ENCODE results near the gene SLPI. TPM values are rescaled to one million over a fixed set of nuclear protein-coding genes. Genes with fewer than 3 reads are reported as not detected.

The SLPI gene
- total and polyA plus RNA-seq, 2 of the 13 experiments (the other 11 are each of a cell fraction or from before 2014, with no cell fraction given): 0.13 TPM; not detected in 1

DNA sequence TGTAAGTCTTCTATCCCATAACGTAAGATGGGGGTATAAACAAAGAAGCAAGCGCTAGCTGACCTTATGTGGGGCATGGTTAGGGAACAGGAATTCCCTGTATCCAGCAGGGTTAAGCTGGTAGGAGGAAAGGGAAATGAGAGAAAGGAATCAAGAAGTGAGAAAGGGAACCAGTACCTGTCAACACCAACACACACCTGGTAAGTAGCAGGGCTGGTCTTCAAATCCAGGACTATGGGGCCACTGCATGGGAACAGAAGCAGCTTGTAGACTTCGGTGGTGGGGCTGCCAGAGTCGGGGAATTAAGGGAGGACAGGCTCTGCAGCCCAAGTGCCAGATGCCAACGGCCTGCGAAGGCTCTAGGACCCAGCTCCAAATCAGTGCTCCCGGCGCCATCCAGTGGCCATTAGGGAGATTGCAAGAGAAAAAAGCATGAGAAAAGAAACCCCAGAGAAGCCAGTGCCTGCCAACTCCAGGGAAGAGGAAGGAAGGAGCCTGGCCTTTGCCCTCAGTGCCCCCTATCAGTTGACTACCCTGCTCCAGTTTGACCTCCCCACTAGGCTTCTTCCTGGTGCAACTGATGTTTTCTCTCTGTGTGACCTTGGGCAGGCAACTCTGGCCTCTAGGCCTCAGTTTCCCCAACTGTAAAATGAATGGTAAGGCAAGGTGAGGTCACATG lies 36.5 kb upstream of the SLPI start (continued):
- no peak for TF ChIP-seq ZHX1 (CRISPR knock-in tag; IDR thresholded peaks at IDR 0.05; ENCODE audit: low read depth)
- 0 out of 2 replicates have a peak, but pooled peaks have one; percentile 38 for TF ChIP-seq ZNF619 (CRISPR knock-in tag; IDR thresholded peaks at IDR 0.05)
- peak; percentile 35; the same call in 1 of the 2 replicates for TF ChIP-seq ZNF501 (CRISPR knock-in tag; IDR thresholded peaks at IDR 0.05)
- peak; percentile 85 for TF ChIP-seq RAD21 (CRISPR knock-in tag; IDR thresholded peaks at IDR 0.05)
- peak; percentile 45 for TF ChIP-seq ZFP36 (IDR thresholded peaks at IDR 0.05; ENCODE audit: borderline replicate concordance, low read depth, low read length, partially characterized antibody)
- TF ChIP-seq ZNF878 (CRISPR knock-in tag; IDR thresholded peaks at IDR 0.05): no peak
- TF ChIP-seq ZNF788 (CRISPR knock-in tag; IDR thresholded peaks at IDR 0.05; ENCODE audit: borderline replicate concordance): no peak
- peak; percentile 35; the same call in 1 of the 2 replicates for TF ChIP-seq ELF3 (CRISPR knock-in tag; IDR thresholded peaks at IDR 0.05)
- 0 out of 2 replicates have a peak, but pooled peaks have one; percentile 13 for TF ChIP-seq ZNF44 (CRISPR knock-in tag; IDR thresholded peaks at IDR 0.05)
- TF ChIP-seq NFYC (CRISPR knock-in tag; IDR thresholded peaks at IDR 0.05): no peak
- no peak for TF ChIP-seq ZSCAN30 (CRISPR knock-in tag; IDR thresholded peaks at IDR 0.05)
- TF ChIP-seq, protein P1, sequence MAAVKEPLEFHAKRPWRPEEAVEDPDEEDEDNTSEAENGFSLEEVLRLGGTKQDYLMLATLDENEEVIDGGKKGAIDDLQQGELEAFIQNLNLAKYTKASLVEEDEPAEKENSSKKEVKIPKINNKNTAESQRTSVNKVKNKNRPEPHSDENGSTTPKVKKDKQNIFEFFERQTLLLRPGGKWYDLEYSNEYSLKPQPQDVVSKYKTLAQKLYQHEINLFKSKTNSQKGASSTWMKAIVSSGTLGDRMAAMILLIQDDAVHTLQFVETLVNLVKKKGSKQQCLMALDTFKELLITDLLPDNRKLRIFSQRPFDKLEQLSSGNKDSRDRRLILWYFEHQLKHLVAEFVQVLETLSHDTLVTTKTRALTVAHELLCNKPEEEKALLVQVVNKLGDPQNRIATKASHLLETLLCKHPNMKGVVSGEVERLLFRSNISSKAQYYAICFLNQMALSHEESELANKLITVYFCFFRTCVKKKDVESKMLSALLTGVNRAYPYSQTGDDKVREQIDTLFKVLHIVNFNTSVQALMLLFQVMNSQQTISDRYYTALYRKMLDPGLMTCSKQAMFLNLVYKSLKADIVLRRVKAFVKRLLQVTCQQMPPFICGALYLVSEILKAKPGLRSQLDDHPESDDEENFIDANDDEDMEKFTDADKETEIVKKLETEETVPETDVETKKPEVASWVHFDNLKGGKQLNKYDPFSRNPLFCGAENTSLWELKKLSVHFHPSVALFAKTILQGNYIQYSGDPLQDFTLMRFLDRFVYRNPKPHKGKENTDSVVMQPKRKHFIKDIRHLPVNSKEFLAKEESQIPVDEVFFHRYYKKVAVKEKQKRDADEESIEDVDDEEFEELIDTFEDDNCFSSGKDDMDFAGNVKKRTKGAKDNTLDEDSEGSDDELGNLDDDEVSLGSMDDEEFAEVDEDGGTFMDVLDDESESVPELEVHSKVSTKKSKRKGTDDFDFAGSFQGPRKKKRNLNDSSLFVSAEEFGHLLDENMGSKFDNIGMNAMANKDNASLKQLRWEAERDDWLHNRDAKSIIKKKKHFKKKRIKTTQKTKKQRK (IDR thresholded peaks at IDR 0.05; ENCODE audit: low read length): no peak
- peak; percentile 71; the same call in 1 of the 2 replicates for TF ChIP-seq ZNF124 (CRISPR knock-in tag; IDR thresholded peaks at IDR 0.05)
- no peak for TF ChIP-seq AGO2 (optimal IDR thresholded peaks at IDR 0.05; ENCODE audit: low read depth, low read length)
- TF ChIP-seq BORCS8-MEF2B (CRISPR knock-in tag; IDR thresholded peaks at IDR 0.05): 0 out of 2 replicates have a peak, but pooled peaks have one; percentile 37
- no peak for TF ChIP-seq MAZ (IDR thresholded peaks at IDR 0.05; ENCODE audit: borderline replicate concordance, low read depth, low read length)
- TF ChIP-seq MAZ (CRISPR knock-in tag; IDR thresholded peaks at IDR 0.05; ENCODE audit: low read depth): no peak
- TF ChIP-seq BCL6 (CRISPR knock-in tag; IDR thresholded peaks at IDR 0.05): 0 out of 2 replicates have a peak, but pooled peaks have one; percentile 15
- TF ChIP-seq TEAD3 (CRISPR knock-in tag; optimal IDR thresholded peaks at IDR 0.05; ENCODE audit: borderline replicate concordance): peak; percentile 46
- TF ChIP-seq ETV6 (CRISPR knock-in tag; conservative IDR thresholded peaks at IDR 0.05): 0 out of 2 replicates have a peak, but pooled peaks have one; percentile 56
- peak; percentile 55; the same call in 1 of the 2 replicates for TF ChIP-seq IRF9 (CRISPR knock-in tag; IDR thresholded peaks at IDR 0.05; ENCODE audit: borderline replicate concordance)
- TF ChIP-seq MIER2 (CRISPR knock-in tag; IDR thresholded peaks at IDR 0.05): 0 out of 2 replicates have a peak, but pooled peaks have one; percentile 46
- TF ChIP-seq SMYD3 (CRISPR knock-in tag; IDR thresholded peaks at IDR 0.05): no peak
- TF ChIP-seq FOXK1 (CRISPR knock-in tag; IDR thresholded peaks at IDR 0.05; ENCODE audit: borderline replicate concordance, low read depth): peak; percentile 52; the same call in 1 of the 2 replicates
